OCI-LY7 (cell line): ENCODE results near the gene FAM169A. TPM values are rescaled to one million over a fixed set of nuclear protein-coding genes. Genes with fewer than 3 reads are reported as not detected.

Source experiments
- BruUV-seq: library from RNA; stranded (reverse); fragments of 400-500 nt; replicated peaks from 2 replicates; lab custom pipeline; 2021; lab: Mats Ljungman, UMichigan
- CTCF ChIA-PET: fragments of 300-600 bp; sonication (Branson Sonifier 250); formaldehyde crosslinking; loops from one replicate; lab custom pipeline; 2022; ENCODE audit warnings: antibody characterized with exemption; ENCODE audit not compliant: unreplicated experiment; lab: Charles Lee
- POLR2A ChIA-PET: fragments of 300-600 bp; sonication (Branson Sonifier 250); formaldehyde crosslinking; loops from one replicate; lab custom pipeline; 2022; ENCODE audit warnings: antibody characterized with exemption; lab: Charles Lee
- DNase-seq: peaks from one replicate; pipeline ENCODE4 v3.0.0-alpha.2; 2015; ENCODE audit warnings: low spot score
- H2AFZ ChIP-seq: fragments of 200-600 bp; sonication (generic), shearing (Covaris generic); 2 replicates; pipeline ENCODE4 v1.6.1; 2014; ENCODE audit warnings: mild to moderate bottlenecking, antibody characterized with exemption, low read length, moderate library complexity
- H3K27ac ChIP-seq: fragments of 200-600 bp; sonication (generic); 2 replicates; pipeline ENCODE4 v1.5.1; 2014; ENCODE audit warnings: mixed run types, low read depth, mild to moderate bottlenecking, moderate library complexity, low read length, inconsistent platforms; ENCODE audit not compliant: poor library complexity, severe bottlenecking
- H3K36me3 ChIP-seq: fragments of 200-600 bp; sonication (generic); 2 replicates; pipeline ENCODE4 v1.6.1; 2014; ENCODE audit warnings: mild to moderate bottlenecking, antibody characterized with exemption, low read length, moderate library complexity, mixed read lengths; ENCODE audit not compliant: insufficient read depth
- H3K4me1 ChIP-seq: fragments of 200-600 bp; sonication (generic); 2 replicates; pipeline ENCODE4 v1.5.1; 2014; ENCODE audit warnings: mild to moderate bottlenecking, low read length; ENCODE audit not compliant: insufficient read depth, poor library complexity, severe bottlenecking
- H3K4me2 ChIP-seq: fragments of 200-600 bp; sonication (generic); 2 replicates; pipeline ENCODE4 v1.6.1; 2014; ENCODE audit warnings: mild to moderate bottlenecking, low read length
- H3K4me3 ChIP-seq: fragments of 200-600 bp; sonication (generic); 2 replicates; pipeline ENCODE4 v1.5.1; 2014; ENCODE audit warnings: mild to moderate bottlenecking, low read depth, low read length; ENCODE audit not compliant: poor library complexity, severe bottlenecking
- H3K79me2 ChIP-seq: fragments of 200-600 bp; sonication (generic); 2 replicates; pipeline ENCODE4 v1.6.1; 2016; ENCODE audit warnings: low read depth, mild to moderate bottlenecking, low read length, moderate library complexity, mixed read lengths; ENCODE audit not compliant: insufficient read depth
- H3K9me2 ChIP-seq: fragments of 200-600 bp; sonication (generic); 2 replicates; pipeline ENCODE4 v1.6.1; 2016; ENCODE audit warnings: mild to moderate bottlenecking, low read length, mixed read lengths; ENCODE audit not compliant: insufficient read depth
- H3K9me3 ChIP-seq: fragments of 200-600 bp; sonication (generic); 2 replicates; pipeline ENCODE4 v1.6.1; 2014; ENCODE audit warnings: mild to moderate bottlenecking, mixed run types, low read length, mixed read lengths
- H4K20me1 ChIP-seq: fragments of 200-600 bp; sonication (generic); 2 replicates; pipeline ENCODE4 v1.6.1; 2014; ENCODE audit warnings: mild to moderate bottlenecking, antibody characterized with exemption, low read length, moderate library complexity, mixed read lengths; ENCODE audit not compliant: insufficient read depth
- CTCF ChIP-seq: fragments of 200-600 bp; sonication (generic); conservative IDR thresholded peaks from 2 replicates; pipeline ENCODE4 v1.5.1; 2014; ENCODE audit warnings: mild to moderate bottlenecking, antibody characterized with exemption, low read length, moderate library complexity, mixed read lengths
- EZH2phosphoT487 ChIP-seq: fragments of 200-600 bp; sonication (generic); IDR thresholded peaks from 2 replicates; pipeline ENCODE4 v1.6.1; 2018; ENCODE audit warnings: low read depth, borderline replicate concordance, mild to moderate bottlenecking, mixed run types, antibody characterized with exemption, low read length, moderate library complexity, mixed read lengths
- intact Hi-C: fragments of 100-400 bp; cut with micrococcal nuclease; formaldehyde crosslinking; loops from one replicate; pipeline ENCODE4 v1.10.0; 2022; ENCODE audit not compliant: unreplicated experiment
- total RNA-seq, 2 experiments: library from RNA; depleted of rRNA in 1 of 2; stranded (reverse); fragments of >200 nt in 1 of 2; shearing (Covaris generic) in 1 of 2; gene quantifications; 2 replicates each; pipeline ENCODE4 v1.2.3, GENCODE V29; 2014 to 2022

The FAM169A gene
- total RNA-seq, 2 experiments from 2014 or later = not detected

GRCh38 chr5:74810915-74811314 is 55.3 kb downstream of the FAM169A start:
- BruUV-seq = no TSS peak
- no peaks in the 10 kb centered on the region for H3K36me3 ChIP-seq
- POLR2A ChIA-PET = no interaction called here
- no peak overlapping the region for H3K4me3 ChIP-seq
- no peak overlapping the region for H3K27ac ChIP-seq
- no peak overlapping the region for H2AFZ ChIP-seq
- no peak for DNase-seq
- no peak for TF ChIP-seq CTCF
- no peak for TF ChIP-seq EZH2phosphoT487
- no peaks in the 10 kb centered on the region for H4K20me1 ChIP-seq
- H3K4me2 ChIP-seq = no peak overlapping the region
- intact Hi-C loops = no loop called here
- no peaks in the 10 kb centered on the region for H3K79me2 ChIP-seq
- no peaks in the 10 kb centered on the region for H3K9me3 ChIP-seq
- CTCF ChIA-PET = no interaction called here
- H3K9me2 ChIP-seq = peaks cover 4% of the 10 kb centered on the region; the same call in 1 of the 2 replicates
- H3K4me1 ChIP-seq = no peaks in the 10 kb centered on the region

DNA sequence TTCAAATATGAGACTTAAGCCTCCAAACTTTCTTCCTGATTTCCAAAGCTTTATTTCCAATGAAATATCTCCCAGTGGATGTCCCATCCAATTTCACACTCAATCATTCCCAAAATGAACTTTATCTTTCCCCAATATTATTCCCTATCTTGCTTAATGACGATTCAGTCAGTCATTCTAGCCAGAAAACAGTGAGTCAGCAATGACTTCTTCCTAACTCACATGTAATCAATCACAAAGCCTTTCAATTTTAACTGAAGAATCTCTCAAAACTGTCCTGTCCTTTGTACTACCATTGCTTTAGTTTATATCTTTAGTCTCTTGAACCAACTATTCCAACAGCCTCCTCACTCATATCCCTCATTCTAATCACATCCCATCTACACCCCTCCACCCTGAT is 64.2 kb downstream of the FAM169A start:
- no peak overlapping the region for H3K4me2 ChIP-seq
- no TSS peak for BruUV-seq
- CTCF ChIA-PET = no interaction called here

More for the DNA sequence above, 64.2 kb downstream of the FAM169A start:
- H3K36me3 ChIP-seq = no peaks in the 10 kb centered on the region
- intact Hi-C loops = no loop called here
- no peak for DNase-seq
- no peaks in the 10 kb centered on the region for H3K9me3 ChIP-seq
- H3K9me2 ChIP-seq = no peaks in the 10 kb centered on the region
- H3K27ac ChIP-seq = no peak overlapping the region
- POLR2A ChIA-PET = no interaction called here
- TF ChIP-seq EZH2phosphoT487 (no peak), CTCF (no peak)
- H4K20me1 ChIP-seq = no peaks in the 10 kb centered on the region
- H2AFZ ChIP-seq = no peak overlapping the region
- no peak overlapping the region for H3K4me3 ChIP-seq
- H3K79me2 ChIP-seq = no peaks in the 10 kb centered on the region
- no peaks in the 10 kb centered on the region for H3K4me1 ChIP-seq
